ENCODE results near the gene CSNK2A2. TPM values are rescaled to one million over a fixed set of nuclear protein-coding genes. Genes with fewer than 3 reads are reported as not detected.

CSNK2A2 gene
- total and polyA plus RNA-seq, 4 donors, result 18.6 to 74.7 (median 41.0) TPM

DNA sequence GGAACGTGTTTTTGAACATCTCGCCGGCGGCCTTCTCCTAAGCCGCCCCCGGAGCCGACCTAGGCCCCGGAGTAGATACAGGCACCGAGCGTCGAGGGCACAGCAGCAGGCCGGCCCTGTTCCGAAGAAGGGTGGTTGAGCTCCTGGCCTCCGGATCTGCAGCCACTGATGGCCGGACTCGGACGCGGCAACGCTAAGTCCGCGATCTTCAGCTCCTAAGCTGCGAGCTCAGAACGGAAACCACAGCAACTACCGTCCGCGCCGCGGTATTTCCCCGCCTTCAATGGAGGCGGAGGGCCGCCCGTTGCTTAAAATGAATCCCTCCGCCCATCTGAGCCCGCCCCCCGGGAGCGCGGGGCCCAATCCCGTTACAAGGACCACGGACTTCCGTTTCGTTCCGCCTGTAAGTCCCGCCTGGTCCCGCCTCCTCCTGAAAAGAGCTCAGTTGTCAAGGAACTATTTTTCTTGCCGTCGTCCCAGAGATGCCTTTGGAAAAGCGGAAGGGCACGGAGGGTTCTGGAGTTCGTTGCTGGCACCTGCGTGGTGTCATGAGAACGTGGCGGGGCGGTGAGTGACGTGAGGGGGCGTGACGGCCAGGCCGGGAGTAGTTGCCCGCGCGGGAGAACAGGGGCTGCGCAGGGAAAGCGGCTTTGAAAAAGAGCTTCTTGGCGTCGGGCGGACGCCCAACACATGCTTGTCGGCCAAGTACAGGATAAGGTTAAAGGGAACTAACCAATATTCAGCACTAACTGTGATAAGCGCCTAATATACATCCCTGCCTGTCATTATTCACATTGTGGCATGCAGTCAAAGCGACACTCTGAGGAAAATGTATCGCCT is 68.6 kb downstream of the CSNK2A2 start, which contains the start of gene CFAP20:
TSS of gene CFAP20 (minus strand) at position 285 of the 840 bp plus-strand sequence. CDS start at position 19, 266 bp downstream.
- Histone ChIP-seq H3K4me3 (peak within 1 kb of the TSS; percentile 88), H3K27me3 (ENCODE audit: control insufficient read depth in 3 of 3, insufficient read depth in 3 of 3, low read length in 2 of 3) (no peaks in the 10 kb centered on the region), H3K9ac (ENCODE audit: insufficient read depth in 1 of 2, low read length in 2 of 2) (peak within 1 kb of the TSS; percentile 85), H3K27ac (ENCODE audit: low read depth in 1 of 2, low read length in 1 of 2) (peak within 1 kb of the TSS; percentile 65 to 94), H3K36me3 (ENCODE audit: control insufficient read depth in 4 of 4, insufficient read depth in 4 of 4, low read length in 4 of 4) (no peaks in the 10 kb centered on the region), H3K9me3 (ENCODE audit: control insufficient read depth in 4 of 4, insufficient read depth in 3 of 4, low read length in 3 of 4) (no peaks in the 10 kb centered on the region), H3K4me1 (ENCODE audit: control insufficient read depth in 5 of 5, insufficient read depth in 5 of 5, low read length in 5 of 5) (peaks cover 2 to 33% (median 20%) of the 10 kb centered on the region in 5 donors)
- TF ChIP-seq, protein P1, sequence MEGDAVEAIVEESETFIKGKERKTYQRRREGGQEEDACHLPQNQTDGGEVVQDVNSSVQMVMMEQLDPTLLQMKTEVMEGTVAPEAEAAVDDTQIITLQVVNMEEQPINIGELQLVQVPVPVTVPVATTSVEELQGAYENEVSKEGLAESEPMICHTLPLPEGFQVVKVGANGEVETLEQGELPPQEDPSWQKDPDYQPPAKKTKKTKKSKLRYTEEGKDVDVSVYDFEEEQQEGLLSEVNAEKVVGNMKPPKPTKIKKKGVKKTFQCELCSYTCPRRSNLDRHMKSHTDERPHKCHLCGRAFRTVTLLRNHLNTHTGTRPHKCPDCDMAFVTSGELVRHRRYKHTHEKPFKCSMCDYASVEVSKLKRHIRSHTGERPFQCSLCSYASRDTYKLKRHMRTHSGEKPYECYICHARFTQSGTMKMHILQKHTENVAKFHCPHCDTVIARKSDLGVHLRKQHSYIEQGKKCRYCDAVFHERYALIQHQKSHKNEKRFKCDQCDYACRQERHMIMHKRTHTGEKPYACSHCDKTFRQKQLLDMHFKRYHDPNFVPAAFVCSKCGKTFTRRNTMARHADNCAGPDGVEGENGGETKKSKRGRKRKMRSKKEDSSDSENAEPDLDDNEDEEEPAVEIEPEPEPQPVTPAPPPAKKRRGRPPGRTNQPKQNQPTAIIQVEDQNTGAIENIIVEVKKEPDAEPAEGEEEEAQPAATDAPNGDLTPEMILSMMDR (IDR thresholded peaks at IDR 0.05; ENCODE audit: control extremely low read depth, extremely low read depth), result no peak
- DNase-seq, result peak; percentile 99 to 100 (median 99)
- peak; percentile 96 for ATAC-seq (ENCODE audit: insufficient read depth, low FRiP score)
- 1 to 2% methylated on average over 70 of the region's 70 CpGs for WGBS, 2 donors

DNA sequence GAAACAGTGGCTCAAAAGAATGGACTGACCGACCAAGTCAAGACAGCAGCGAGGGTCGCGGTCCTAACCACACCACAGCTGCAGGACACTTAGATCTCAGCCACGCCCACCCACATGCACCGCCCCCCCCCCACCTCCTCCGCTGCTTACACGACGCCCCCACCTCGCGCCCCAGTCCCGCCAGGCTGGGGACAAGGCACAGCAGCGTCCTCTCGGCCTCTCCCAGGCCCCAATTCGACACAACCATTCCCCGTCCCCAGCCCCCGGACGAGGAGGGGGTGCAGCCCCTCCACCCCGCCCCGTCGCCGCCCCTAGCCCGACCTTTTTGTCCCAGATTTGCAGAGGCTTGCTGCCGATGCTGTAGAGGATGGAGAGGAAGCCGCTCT is 69.2 kb downstream of the CSNK2A2 start:
- H3K4me3 ChIP-seq, result peak overlapping the region; percentile 88
- WGBS, 2 donors, result 0 to 1% methylated on average over 24 to 25 of the region's 25 CpGs
- H3K27ac ChIP-seq (ENCODE audit: low read depth in 1 of 2, low read length in 1 of 2), result peak overlapping the region; percentile 65 to 94
- no peaks in the 10 kb centered on the region for H3K27me3 ChIP-seq (ENCODE audit: control insufficient read depth in 3 of 3, insufficient read depth in 3 of 3, low read length in 2 of 3)
- no peak for ATAC-seq (ENCODE audit: insufficient read depth, low FRiP score)
- H3K9ac ChIP-seq (ENCODE audit: insufficient read depth in 1 of 2, low read length in 2 of 2), result peak overlapping the region; percentile 85
- peaks cover 5 to 39% (median 23%) of the 10 kb centered on the region in 5 donors for H3K4me1 ChIP-seq (ENCODE audit: control insufficient read depth in 5 of 5, insufficient read depth in 5 of 5, low read length in 5 of 5)
- DNase-seq, result peak in 2 of 3 donors; percentile 51 to 69
- TF ChIP-seq, protein P1 (IDR thresholded peaks at IDR 0.05; ENCODE audit: control extremely low read depth, extremely low read depth), result no peak
- no peaks in the 10 kb centered on the region for H3K9me3 ChIP-seq (ENCODE audit: control insufficient read depth in 4 of 4, insufficient read depth in 3 of 4, low read length in 3 of 4)
- no peaks in the 10 kb centered on the region for H3K36me3 ChIP-seq (ENCODE audit: control insufficient read depth in 4 of 4, insufficient read depth in 4 of 4, low read length in 4 of 4)

DNA sequence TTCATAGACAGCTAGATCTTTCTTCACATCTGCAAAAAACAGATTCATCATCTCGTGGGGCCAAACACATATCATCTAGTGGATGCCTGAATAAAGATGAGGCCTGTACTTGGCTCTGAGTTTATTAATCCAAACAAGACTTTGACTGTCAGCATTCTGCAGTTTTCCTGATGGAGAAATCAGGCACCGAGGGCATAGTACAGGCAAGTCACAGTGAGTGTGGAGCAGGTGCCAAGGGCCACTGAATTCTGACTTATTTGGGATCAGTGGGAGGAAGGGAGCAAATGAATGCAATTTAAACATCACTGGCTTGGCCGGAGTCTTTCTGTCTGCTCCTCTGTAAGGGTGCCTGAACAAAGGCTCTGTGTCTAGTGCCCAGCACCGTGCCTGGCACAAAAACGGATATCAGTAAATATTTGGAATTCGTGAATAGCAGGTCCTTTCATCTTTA is 69.7 kb downstream of the CSNK2A2 start:
- peak in 2 of 3 donors; percentile 24 to 41 for DNase-seq
- no peaks in the 10 kb centered on the region for H3K9me3 ChIP-seq (ENCODE audit: control insufficient read depth in 4 of 4, insufficient read depth in 3 of 4, low read length in 3 of 4)
- WGBS, 2 donors, result 5 to 8% methylated on average over 6 of the region's 6 CpGs
- H3K4me3 ChIP-seq, result peak overlapping the region; percentile 88
- peak overlapping the region in 1 of 2 donors; percentile 85 for H3K9ac ChIP-seq (ENCODE audit: insufficient read depth in 1 of 2, low read length in 2 of 2)
- TF ChIP-seq, protein P1 (IDR thresholded peaks at IDR 0.05; ENCODE audit: control extremely low read depth, extremely low read depth), result no peak
- peaks cover 5 to 40% (median 23%) of the 10 kb centered on the region in 5 donors for H3K4me1 ChIP-seq (ENCODE audit: control insufficient read depth in 5 of 5, insufficient read depth in 5 of 5, low read length in 5 of 5)
- no peaks in the 10 kb centered on the region for H3K36me3 ChIP-seq (ENCODE audit: control insufficient read depth in 4 of 4, insufficient read depth in 4 of 4, low read length in 4 of 4)
- no peak for ATAC-seq (ENCODE audit: insufficient read depth, low FRiP score)
- H3K27ac ChIP-seq (ENCODE audit: low read depth in 1 of 2, low read length in 1 of 2), result peak overlapping the region; percentile 17 to 79
- no peaks in the 10 kb centered on the region for H3K27me3 ChIP-seq (ENCODE audit: control insufficient read depth in 3 of 3, insufficient read depth in 3 of 3, low read length in 2 of 3)

All from lung (tissue), 12 donors.